WTC11 (cell line): ENCODE results near the gene CPEB3.

Source experiments
- ATF1 ChIP-seq: sonication (generic); formaldehyde crosslinking; IDR thresholded peaks from 2 replicates; pipeline ENCODE4 v1.8.1; 2023; ENCODE audit warnings: mild to moderate bottlenecking, moderate library complexity, missing genetic modification reagents
- GABPB1 ChIP-seq: sonication (generic); formaldehyde crosslinking; IDR thresholded peaks from 2 replicates; pipeline ENCODE4 v1.8.1; 2023; ENCODE audit warnings: mild to moderate bottlenecking, missing genetic modification reagents
- KAT7 ChIP-seq: sonication (generic); formaldehyde crosslinking; IDR thresholded peaks from 2 replicates; pipeline ENCODE4 v1.8.1; 2023; ENCODE audit warnings: missing genetic modification reagents, mild to moderate bottlenecking, borderline replicate concordance
- MXD4 ChIP-seq: fragments of 250-450 bp; sonication (Bioruptor Pico); IDR thresholded peaks from 2 replicates; pipeline ENCODE4 v1.8.0; 2021; ENCODE audit warnings: mild to moderate bottlenecking, moderate library complexity, borderline replicate concordance
- NR3C1 ChIP-seq: sonication (generic); formaldehyde crosslinking; conservative IDR thresholded peaks from 2 replicates; pipeline ENCODE4 v1.8.1; 2023; ENCODE audit warnings: low read depth, mild to moderate bottlenecking, missing genetic modification reagents
- SP1 ChIP-seq: sonication (generic); formaldehyde crosslinking; conservative IDR thresholded peaks from 2 replicates; pipeline ENCODE4 v1.8.1; 2022; ENCODE audit warnings: missing genetic modification reagents
- TCF7 ChIP-seq: sonication (generic); formaldehyde crosslinking; IDR thresholded peaks from 2 replicates; pipeline ENCODE4 v1.8.0; 2022; ENCODE audit warnings: mild to moderate bottlenecking, low read depth, missing genetic modification reagents, moderate library complexity
- TEAD4 ChIP-seq: sonication (generic); formaldehyde crosslinking; IDR thresholded peaks from 2 replicates; pipeline ENCODE4 v1.8.0; 2022; ENCODE audit warnings: mild to moderate bottlenecking, missing genetic modification reagents
- TF ChIP-seq, protein P1 (sequence below): sonication (generic); formaldehyde crosslinking; IDR thresholded peaks from 2 replicates; pipeline ENCODE4 v1.8.1; 2023; ENCODE audit warnings: mild to moderate bottlenecking, missing genetic modification reagents, moderate library complexity
- TF ChIP-seq, protein P2 (sequence below): fragments of 200-600 bp; IDR thresholded peaks from 2 replicates; pipeline ENCODE4 v1.8.0; 2022; ENCODE audit warnings: antibody characterized with exemption
- TF ChIP-seq, protein P3 (sequence below): sonication (generic); formaldehyde crosslinking; IDR thresholded peaks from 2 replicates; pipeline ENCODE4 v1.8.0; 2022; ENCODE audit warnings: mild to moderate bottlenecking, missing genetic modification reagents
- TF ChIP-seq, protein P4 (sequence below): sonication (generic); formaldehyde crosslinking; IDR thresholded peaks from 2 replicates; pipeline ENCODE4 v1.8.0; 2023; ENCODE audit warnings: missing genetic modification reagents
- TF ChIP-seq, protein P5 (sequence below): sonication (generic); formaldehyde crosslinking; IDR thresholded peaks from 2 replicates; pipeline ENCODE4 v1.8.1; 2022; ENCODE audit warnings: mild to moderate bottlenecking, missing genetic modification reagents, moderate library complexity, borderline replicate concordance
- TF ChIP-seq, protein P6 (sequence below): sonication (generic); formaldehyde crosslinking; IDR thresholded peaks from 2 replicates; pipeline ENCODE4 v1.8.1; 2023; ENCODE audit warnings: mild to moderate bottlenecking, moderate library complexity, missing genetic modification reagents

DNA sequence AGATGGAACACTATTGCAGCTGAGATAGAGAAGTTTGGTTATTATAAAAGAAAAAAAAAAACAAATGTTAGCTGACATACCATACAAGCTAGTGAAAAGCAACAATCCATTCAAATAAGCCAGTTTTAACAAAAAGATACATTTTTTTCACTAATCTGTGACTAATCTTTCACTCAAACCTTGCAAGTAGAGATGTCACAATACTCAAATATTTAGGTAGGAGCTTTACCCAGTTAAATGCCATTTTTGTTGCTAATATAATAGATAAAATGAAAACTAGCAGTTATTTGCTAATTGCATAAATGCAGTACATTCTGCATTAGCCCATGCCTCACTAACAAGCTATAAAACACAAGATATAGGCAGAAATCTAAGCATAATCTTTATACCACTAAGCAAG, 243.7 kb downstream of the CPEB3 start:
- TF ChIP-seq, protein P1, sequence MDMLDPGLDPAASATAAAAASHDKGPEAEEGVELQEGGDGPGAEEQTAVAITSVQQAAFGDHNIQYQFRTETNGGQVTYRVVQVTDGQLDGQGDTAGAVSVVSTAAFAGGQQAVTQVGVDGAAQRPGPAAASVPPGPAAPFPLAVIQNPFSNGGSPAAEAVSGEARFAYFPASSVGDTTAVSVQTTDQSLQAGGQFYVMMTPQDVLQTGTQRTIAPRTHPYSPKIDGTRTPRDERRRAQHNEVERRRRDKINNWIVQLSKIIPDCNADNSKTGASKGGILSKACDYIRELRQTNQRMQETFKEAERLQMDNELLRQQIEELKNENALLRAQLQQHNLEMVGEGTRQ (CRISPR knock-in tag) = no peak
- no peak for TF ChIP-seq GABPB1
- TF ChIP-seq NR3C1 = no peak
- no peak for TF ChIP-seq TCF7
- TF ChIP-seq, protein P2, sequence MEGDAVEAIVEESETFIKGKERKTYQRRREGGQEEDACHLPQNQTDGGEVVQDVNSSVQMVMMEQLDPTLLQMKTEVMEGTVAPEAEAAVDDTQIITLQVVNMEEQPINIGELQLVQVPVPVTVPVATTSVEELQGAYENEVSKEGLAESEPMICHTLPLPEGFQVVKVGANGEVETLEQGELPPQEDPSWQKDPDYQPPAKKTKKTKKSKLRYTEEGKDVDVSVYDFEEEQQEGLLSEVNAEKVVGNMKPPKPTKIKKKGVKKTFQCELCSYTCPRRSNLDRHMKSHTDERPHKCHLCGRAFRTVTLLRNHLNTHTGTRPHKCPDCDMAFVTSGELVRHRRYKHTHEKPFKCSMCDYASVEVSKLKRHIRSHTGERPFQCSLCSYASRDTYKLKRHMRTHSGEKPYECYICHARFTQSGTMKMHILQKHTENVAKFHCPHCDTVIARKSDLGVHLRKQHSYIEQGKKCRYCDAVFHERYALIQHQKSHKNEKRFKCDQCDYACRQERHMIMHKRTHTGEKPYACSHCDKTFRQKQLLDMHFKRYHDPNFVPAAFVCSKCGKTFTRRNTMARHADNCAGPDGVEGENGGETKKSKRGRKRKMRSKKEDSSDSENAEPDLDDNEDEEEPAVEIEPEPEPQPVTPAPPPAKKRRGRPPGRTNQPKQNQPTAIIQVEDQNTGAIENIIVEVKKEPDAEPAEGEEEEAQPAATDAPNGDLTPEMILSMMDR = no peak
- TF ChIP-seq KAT7 (CRISPR knock-in tag) = no peak
- TF ChIP-seq, protein P3, sequence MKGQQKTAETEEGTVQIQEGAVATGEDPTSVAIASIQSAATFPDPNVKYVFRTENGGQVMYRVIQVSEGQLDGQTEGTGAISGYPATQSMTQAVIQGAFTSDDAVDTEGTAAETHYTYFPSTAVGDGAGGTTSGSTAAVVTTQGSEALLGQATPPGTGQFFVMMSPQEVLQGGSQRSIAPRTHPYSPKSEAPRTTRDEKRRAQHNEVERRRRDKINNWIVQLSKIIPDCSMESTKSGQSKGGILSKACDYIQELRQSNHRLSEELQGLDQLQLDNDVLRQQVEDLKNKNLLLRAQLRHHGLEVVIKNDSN = no peak
- TF ChIP-seq TEAD4 = no peak
- no peak for TF ChIP-seq MXD4 (CRISPR knock-in tag)
- TF ChIP-seq SP1 (CRISPR knock-in tag) = no peak
- TF ChIP-seq, protein P4, sequence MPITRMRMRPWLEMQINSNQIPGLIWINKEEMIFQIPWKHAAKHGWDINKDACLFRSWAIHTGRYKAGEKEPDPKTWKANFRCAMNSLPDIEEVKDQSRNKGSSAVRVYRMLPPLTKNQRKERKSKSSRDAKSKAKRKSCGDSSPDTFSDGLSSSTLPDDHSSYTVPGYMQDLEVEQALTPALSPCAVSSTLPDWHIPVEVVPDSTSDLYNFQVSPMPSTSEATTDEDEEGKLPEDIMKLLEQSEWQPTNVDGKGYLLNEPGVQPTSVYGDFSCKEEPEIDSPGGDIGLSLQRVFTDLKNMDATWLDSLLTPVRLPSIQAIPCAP (CRISPR knock-in tag) = no peak
- TF ChIP-seq, protein P5, sequence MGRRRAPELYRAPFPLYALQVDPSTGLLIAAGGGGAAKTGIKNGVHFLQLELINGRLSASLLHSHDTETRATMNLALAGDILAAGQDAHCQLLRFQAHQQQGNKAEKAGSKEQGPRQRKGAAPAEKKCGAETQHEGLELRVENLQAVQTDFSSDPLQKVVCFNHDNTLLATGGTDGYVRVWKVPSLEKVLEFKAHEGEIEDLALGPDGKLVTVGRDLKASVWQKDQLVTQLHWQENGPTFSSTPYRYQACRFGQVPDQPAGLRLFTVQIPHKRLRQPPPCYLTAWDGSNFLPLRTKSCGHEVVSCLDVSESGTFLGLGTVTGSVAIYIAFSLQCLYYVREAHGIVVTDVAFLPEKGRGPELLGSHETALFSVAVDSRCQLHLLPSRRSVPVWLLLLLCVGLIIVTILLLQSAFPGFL (CRISPR knock-in tag) = no peak
- TF ChIP-seq ATF1 = no peak
- TF ChIP-seq, protein P6, sequence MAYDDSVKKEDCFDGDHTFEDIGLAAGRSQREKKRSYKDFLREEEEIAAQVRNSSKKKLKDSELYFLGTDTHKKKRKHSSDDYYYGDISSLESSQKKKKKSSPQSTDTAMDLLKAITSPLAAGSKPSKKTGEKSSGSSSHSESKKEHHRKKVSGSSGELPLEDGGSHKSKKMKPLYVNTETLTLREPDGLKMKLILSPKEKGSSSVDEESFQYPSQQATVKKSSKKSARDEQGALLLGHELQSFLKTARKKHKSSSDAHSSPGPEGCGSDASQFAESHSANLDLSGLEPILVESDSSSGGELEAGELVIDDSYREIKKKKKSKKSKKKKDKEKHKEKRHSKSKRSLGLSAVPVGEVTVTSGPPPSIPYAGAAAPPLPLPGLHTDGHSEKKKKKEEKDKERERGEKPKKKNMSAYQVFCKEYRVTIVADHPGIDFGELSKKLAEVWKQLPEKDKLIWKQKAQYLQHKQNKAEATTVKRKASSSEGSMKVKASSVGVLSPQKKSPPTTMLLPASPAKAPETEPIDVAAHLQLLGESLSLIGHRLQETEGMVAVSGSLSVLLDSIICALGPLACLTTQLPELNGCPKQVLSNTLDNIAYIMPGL (CRISPR knock-in tag) = no peak
